Gastrocnemius medialis (tissue), 4 donors: ENCODE results near the gene NKX2-4.

Source experiments
- POLR2A ChIP-seq, 2 donors: fragments of 450-650 bp; IDR thresholded peaks; one replicate each; pipeline ENCODE4 v1.6.1; 2017; ENCODE audit warnings: antibody characterized with exemption in 2 of 2, mild to moderate bottlenecking in 2 of 2, moderate library complexity in 2 of 2
- TF ChIP-seq, protein P1 (sequence below), 5 experiments: fragments of 450-650 bp in 3 of 5; fragments of 200-600 bp in 2 of 5; sonication (generic) in 2 of 5; IDR thresholded peaks in 4 of 5; conservative IDR thresholded peaks in 1 of 5; 1 replicate in 4 of 5; 2 replicates in 1 of 5; pipeline ENCODE4 v1.5.1; 2016 to 2019; ENCODE audit warnings: antibody characterized with exemption in 5 of 5, mild to moderate bottlenecking in 3 of 5, moderate library complexity in 3 of 5

DNA sequence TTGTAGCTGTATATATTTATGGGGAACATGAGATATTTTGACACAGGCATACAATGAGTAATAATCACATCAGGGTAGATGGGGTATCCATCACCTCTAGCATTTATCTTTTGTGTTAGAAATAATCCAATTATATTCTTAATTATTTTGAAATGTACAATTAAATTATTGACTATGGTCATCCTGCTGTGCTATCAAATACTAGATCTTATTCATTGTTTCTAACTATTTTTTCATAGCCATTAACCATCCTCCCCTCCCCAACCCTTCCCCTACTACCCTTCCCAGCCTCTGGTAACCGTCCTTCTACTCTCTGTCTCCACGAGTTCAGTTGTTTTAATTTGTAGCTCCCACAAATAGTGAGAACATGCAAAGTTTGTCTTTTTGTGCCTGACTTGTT, 28.5 kb downstream of the NKX2-4 start:
- TF ChIP-seq POLR2A (IDR thresholded peaks at IDR 0.05), result no peak
- TF ChIP-seq, protein P1, sequence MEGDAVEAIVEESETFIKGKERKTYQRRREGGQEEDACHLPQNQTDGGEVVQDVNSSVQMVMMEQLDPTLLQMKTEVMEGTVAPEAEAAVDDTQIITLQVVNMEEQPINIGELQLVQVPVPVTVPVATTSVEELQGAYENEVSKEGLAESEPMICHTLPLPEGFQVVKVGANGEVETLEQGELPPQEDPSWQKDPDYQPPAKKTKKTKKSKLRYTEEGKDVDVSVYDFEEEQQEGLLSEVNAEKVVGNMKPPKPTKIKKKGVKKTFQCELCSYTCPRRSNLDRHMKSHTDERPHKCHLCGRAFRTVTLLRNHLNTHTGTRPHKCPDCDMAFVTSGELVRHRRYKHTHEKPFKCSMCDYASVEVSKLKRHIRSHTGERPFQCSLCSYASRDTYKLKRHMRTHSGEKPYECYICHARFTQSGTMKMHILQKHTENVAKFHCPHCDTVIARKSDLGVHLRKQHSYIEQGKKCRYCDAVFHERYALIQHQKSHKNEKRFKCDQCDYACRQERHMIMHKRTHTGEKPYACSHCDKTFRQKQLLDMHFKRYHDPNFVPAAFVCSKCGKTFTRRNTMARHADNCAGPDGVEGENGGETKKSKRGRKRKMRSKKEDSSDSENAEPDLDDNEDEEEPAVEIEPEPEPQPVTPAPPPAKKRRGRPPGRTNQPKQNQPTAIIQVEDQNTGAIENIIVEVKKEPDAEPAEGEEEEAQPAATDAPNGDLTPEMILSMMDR (IDR thresholded peaks at IDR 0.05 in 4 of 5, conservative IDR thresholded peaks at IDR 0.05 in 1 of 5), result no peak
